K562 (cell line): ENCODE data around the gene UBE2L6. TPM values are rescaled to one million over a fixed set of nuclear protein-coding genes. Genes with fewer than 3 reads are reported as not detected.

Experiments used
- ARID4B ChIP-seq: sonication (generic); formaldehyde crosslinking; IDR thresholded peaks from 2 replicates; pipeline ENCODE4 v1.8.0; 2022; ENCODE audit warnings: mild to moderate bottlenecking, missing genetic modification reagents
- BACH1 ChIP-seq: fragments of 200-800 bp; sonication (Bioruptor generic); IDR thresholded peaks from 2 replicates; pipeline ENCODE4 v1.6.1; 2016; ENCODE audit warnings: missing genetic modification characterization, missing compliant biosample characterization
- CHCHD3 ChIP-seq: fragments of 250-450 bp; sonication (Bioruptor Pico); IDR thresholded peaks from 2 replicates; pipeline ENCODE4 v2.1.2; 2022; ENCODE audit warnings: mild to moderate bottlenecking
- ELF2 ChIP-seq: fragments of 250-450 bp; sonication (Bioruptor Pico); IDR thresholded peaks from 2 replicates; pipeline ENCODE4 v1.5.0; 2021; ENCODE audit warnings: mild to moderate bottlenecking
- FOXP1 ChIP-seq: sonication (generic); formaldehyde crosslinking; IDR thresholded peaks from 2 replicates; pipeline ENCODE4 v1.8.0; 2022; ENCODE audit warnings: mild to moderate bottlenecking, missing genetic modification reagents
- HDGF ChIP-seq: fragments of 450-650 bp; IDR thresholded peaks from 2 replicates; pipeline ENCODE4 v1.6.1; 2016
- HIVEP1 ChIP-seq: fragments of 250-450 bp; sonication (Bioruptor Pico); IDR thresholded peaks from 2 replicates; pipeline ENCODE4 v1.4.0; 2020; ENCODE audit warnings: mild to moderate bottlenecking
- LCOR ChIP-seq: sonication (generic); formaldehyde crosslinking; IDR thresholded peaks from 2 replicates; pipeline ENCODE4 v1.8.0; 2022; ENCODE audit warnings: mild to moderate bottlenecking, missing genetic modification reagents
- POLR2AphosphoS5 ChIP-seq: IDR thresholded peaks from 2 replicates; pipeline ENCODE4 v1.6.1; 2011; ENCODE audit warnings: mild to moderate bottlenecking, low read depth, low read length, moderate library complexity; ENCODE audit not compliant: control insufficient read depth, insufficient read depth
- PPARD ChIP-seq: fragments of 250-450 bp; sonication (Bioruptor Pico); IDR thresholded peaks from 2 replicates; pipeline ENCODE4 v1.8.0; 2022; ENCODE audit warnings: inconsistent platforms, mild to moderate bottlenecking, moderate library complexity
- PREB ChIP-seq: sonication (generic); formaldehyde crosslinking; IDR thresholded peaks from 2 replicates; pipeline ENCODE4 v1.8.1; 2023; ENCODE audit warnings: mild to moderate bottlenecking, missing genetic modification reagents
- TBL1XR1 ChIP-seq, 2 experiments: IDR thresholded peaks; 2 replicates each; pipeline ENCODE4 v1.6.1; 2012; ENCODE audit warnings: improper control_type of control experiment in 2 of 2, low read length in 2 of 2, mild to moderate bottlenecking in 1 of 2
- TCF7L2 ChIP-seq: fragments of 150-350 bp; IDR thresholded peaks from 2 replicates; pipeline ENCODE4 v1.6.1; 2016; ENCODE audit warnings: low read depth, mild to moderate bottlenecking, low read length, moderate library complexity
- TCFL5 ChIP-seq: fragments of 250-450 bp; sonication (Bioruptor Pico); conservative IDR thresholded peaks from 2 replicates; pipeline ENCODE4 v1.6.1; 2021; ENCODE audit warnings: mild to moderate bottlenecking, moderate library complexity, matching md5 sums
- VEZF1 ChIP-seq: fragments of 200-800 bp; sonication (Bioruptor generic); IDR thresholded peaks from 2 replicates; pipeline ENCODE4 v1.6.1; 2017; ENCODE audit warnings: missing genetic modification characterization, missing compliant biosample characterization
- XRCC3 ChIP-seq: fragments of 450-650 bp; IDR thresholded peaks from 2 replicates; pipeline ENCODE4 v1.6.1; 2017; ENCODE audit warnings: mild to moderate bottlenecking, moderate library complexity
- ZNF316 ChIP-seq: fragments of 450-650 bp; IDR thresholded peaks from 2 replicates; pipeline ENCODE4 v1.6.1; 2016
- ZNF655 ChIP-seq: fragments of 250-450 bp; sonication (Bioruptor Pico); IDR thresholded peaks from 2 replicates; pipeline ENCODE4 v1.5.0; 2021
- polyA plus RNA-seq, 8 experiments: library from polyadenylated mRNA; depleted of rRNA in 4 of 8; stranded (reverse) in 5 of 8; unstranded in 3 of 8; fragments of >200 nt; fragmentation: Nextera tagmentation in 2 of 8; fragmentation: Illumina TruSeq in 1 of 8; extraction: Ambion mirVana in 2 of 8; extraction: Trizol in 1 of 8; gene quantifications; 2 replicates each; pipeline versions ENCODE4 v1.2.1 to v1.2.3, GENCODE V29; 2011 to 2014; ENCODE audit warnings: inconsistent platforms in 1 of 8, missing spikeins in 1 of 8
- total RNA-seq, 7 experiments: library from RNA; depleted of rRNA in 6 of 7; stranded (reverse); fragments of >200 nt in 6 of 7; fragmentation: Illumina TruSeq in 2 of 7; extraction: Trizol in 2 of 7; gene quantifications; 2 replicates each; pipeline versions ENCODE4 v1.2.1 to v1.2.3, GENCODE V29; 2011 to 2021; ENCODE audit warnings: low replicate concordance in 1 of 7

The UBE2L6 gene
- total and polyA plus RNA-seq, 9 of the 15 experiments (the other 6 are each of a cell fraction or from before 2014, with no cell fraction given) = 5.9 to 24.9 (median 9.7) TPM

GRCh38 chr11:57530596-57531507 lies 36.6 kb downstream of the UBE2L6 start, which contains the start of gene TIMM10 (continued):
- no peak for TF ChIP-seq HDGF
- peak; percentile 80 for TF ChIP-seq LCOR (CRISPR knock-in tag)
- TF ChIP-seq CHCHD3 (CRISPR knock-in tag) = no peak
- no peak for TF ChIP-seq HIVEP1 (CRISPR knock-in tag)
- peak in 1 of 2 experiments; percentile 94; a peak in 2 of 4 replicates for TF ChIP-seq TBL1XR1 (IDR thresholded peaks at IDR 0.05; ENCODE audit: low read length in 2 of 2)
- no peak for TF ChIP-seq ZNF316
- no peak for TF ChIP-seq BACH1 (tag)
- TF ChIP-seq TCFL5 (CRISPR knock-in tag) = no peak
- no peak for TF ChIP-seq PPARD (CRISPR knock-in tag)
- no peak for TF ChIP-seq TCF7L2
- no peak; the same call in none of the 2 replicates for TF ChIP-seq VEZF1 (CRISPR knock-in tag)
- peak; percentile 88 for TF ChIP-seq POLR2AphosphoS5
- TF ChIP-seq XRCC3 = no peak
- TF ChIP-seq FOXP1 (CRISPR knock-in tag) = no peak
- TF ChIP-seq ZNF655 (CRISPR knock-in tag) = no peak
- TF ChIP-seq ARID4B (CRISPR knock-in tag) = peak; percentile 80; the same call in 1 of the 2 replicates
- TF ChIP-seq PREB (CRISPR knock-in tag) = peak; percentile 31; the same call in 1 of the 2 replicates
- TF ChIP-seq ELF2 (CRISPR knock-in tag) = peak; percentile 95
